Stimulated activated CD8-positive, alpha-beta memory T cell treated with anti-CD3 and anti-CD28 coated beads, Interleukin-15, amount 100 ng/mL, for 1 hour (primary cell): Measurements from ENCODE around the gene TMCO1.
"Not testable (repeated sequence)": the region's sequence is repeated elsewhere in the genome, so short reads cannot be mapped to it uniquely, and the experiment has no call there.

Experiments used
- DNase-seq: peaks from one replicate; pipeline ENCODE4 v3.0.0-alpha.2; 2020; ENCODE audit warnings: low read depth

Gene TMCO1, protein sequence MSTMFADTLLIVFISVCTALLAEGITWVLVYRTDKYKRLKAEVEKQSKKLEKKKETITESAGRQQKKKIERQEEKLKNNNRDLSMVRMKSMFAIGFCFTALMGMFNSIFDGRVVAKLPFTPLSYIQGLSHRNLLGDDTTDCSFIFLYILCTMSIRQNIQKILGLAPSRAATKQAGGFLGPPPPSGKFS

DNA sequence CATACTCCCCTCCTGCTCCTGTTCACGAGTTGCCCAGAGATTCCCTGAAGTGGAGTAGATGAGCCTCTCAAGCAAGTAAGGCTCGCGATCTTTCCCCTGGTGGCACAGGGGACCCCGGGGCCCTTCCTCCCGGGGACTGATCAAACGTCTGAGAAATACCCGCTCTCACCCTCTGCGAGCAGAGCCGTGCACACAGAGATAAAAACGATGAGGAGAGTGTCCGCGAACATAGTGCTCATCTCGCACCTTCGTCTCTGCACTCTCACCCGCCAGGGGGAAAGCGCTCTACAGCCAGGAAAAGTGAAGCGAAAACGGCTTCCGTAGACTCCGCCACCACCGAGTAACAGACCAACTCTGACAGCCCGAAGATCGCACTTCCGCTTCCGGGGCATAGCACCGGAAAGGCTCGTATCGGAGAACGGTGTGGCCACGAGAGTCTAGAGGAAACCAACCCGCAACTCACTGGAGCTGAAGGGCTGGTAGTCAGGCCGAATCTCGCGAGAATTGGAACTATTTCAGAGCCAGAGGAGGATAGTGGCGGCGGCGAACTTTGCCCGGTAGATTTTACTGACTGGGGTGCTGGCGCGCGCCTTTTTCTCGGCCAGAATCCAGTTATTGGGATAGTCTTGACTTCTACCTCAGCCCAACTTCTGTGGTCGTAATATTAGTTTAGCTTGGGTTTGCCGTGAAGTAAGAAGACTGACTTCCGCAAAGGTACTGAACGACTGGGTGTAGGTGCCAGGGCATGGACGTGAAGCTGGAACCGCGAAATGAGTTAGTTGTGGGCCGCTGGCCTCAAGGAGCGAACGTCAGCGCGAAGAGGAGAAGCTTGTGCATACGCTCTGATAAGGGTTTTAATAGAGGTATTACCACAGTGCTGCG is at the start of gene TMCO1:
Gene TMCO1, minus strand, starts transcription at position 356 of the 882 bp plus-strand sequence. Its CDS starts 117 bp downstream, at position 239.
- DNase-seq: peak; percentile 84

DNA sequence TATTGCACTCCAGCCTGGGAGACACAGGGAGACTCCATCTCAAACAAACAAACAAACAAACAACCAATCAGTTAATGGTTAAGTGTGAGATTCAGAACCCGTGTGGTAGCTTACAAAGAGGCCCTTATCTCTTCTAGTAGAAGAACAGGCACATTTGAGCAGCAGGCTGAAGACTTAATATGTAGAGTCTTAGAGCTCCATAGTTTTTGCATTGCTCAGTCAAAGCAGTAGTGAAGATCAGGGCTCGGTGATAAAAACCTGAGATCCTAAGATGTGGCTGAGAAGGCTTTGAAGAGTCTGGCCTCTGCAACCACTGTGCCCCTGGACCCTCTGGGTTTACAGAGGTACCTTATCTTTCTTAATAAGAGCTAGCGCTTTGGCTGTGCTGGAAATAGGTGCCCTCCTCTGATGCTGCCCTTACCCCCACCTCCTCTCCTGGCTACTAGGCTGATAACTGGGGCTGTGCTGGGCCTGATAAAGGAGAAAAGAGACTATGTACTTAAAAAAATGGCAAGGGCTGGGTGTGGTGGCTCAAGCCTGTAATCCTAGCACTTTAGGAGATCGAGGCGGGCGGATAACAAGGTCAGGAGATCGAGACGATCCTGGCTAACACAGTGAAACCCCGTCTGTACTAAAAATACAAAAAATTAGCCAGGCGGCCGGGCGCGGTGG is 48.3 kb upstream of the TMCO1 start:
- no peak for DNase-seq

DNA sequence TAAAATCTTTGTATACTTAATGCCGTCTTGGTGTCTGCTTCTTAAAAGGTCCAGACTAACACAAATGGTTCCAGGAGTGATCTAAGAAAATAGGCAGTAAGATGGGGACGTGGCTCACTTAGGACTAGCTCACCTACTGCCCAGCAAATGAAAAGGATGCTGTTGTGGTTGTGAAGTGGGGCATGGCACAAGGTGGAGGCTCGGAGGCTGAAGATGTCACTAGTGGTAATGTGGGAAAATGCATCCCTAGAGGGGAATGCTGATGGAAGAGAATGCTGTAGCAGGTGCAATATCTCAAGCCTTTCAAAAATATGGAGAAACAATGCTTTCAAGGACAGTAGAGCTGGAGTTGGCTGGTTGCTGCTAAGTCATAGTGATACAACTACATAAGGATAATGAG is 47.5 kb upstream of the TMCO1 start:
- DNase-seq: no peak

DNA sequence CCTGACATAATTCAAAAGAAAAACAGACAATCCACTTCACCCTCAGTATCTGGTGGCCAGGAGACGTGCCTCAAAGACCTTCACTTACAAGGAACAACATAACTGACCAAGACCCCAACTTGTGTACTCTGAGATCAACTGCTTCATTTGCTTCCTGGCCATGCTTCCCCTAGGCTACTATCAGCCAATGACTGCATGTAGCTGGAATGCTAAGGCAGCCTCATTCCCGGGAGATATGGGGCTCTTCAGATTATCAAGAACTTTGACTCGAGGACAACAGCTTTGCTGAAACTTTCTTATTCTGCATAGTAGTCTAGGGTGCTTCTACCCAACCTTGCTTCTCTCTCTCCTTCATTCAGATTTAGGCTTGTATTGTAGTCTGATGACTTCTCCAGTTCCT is 47.1 kb upstream of the TMCO1 start:
- no peak for DNase-seq

DNA sequence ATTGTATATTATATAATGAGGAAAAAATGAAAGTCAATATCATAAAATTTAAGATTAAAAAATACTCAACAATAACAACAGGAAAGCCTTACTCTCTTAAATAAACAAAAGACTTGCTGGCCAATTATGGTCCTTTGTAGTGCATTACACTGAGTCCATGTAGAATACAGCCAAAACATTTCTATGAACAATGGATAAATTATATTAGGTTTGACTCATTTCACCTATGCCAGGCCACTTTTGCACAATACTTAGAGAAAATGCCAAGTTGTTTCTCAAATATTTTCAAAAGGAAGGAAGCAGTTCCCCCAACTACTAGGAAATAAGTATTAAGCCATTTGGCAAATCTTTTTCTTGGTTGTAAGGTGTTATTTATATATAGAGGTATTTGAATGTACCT is 38.9 kb upstream of the TMCO1 start:
- no peak for DNase-seq

DNA sequence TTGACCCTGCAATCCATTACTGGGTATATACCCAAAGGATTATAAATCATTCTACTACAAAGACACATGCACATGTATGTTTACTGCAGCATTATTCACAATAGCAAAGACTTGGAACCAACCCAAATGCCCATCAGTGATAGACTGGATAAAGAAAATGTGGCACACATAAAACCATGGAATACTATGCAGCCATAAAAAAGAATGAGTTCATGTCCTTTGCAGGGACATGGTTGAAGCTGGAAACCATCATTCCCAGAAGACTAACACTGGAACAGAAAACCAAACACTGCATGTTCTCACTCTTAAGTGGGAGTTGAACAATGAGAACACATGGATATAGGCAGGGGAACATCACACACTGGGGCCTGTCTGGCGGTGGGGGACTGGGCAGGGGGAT is 35.8 kb upstream of the TMCO1 start:
- not testable (repeated sequence) for DNase-seq

DNA sequence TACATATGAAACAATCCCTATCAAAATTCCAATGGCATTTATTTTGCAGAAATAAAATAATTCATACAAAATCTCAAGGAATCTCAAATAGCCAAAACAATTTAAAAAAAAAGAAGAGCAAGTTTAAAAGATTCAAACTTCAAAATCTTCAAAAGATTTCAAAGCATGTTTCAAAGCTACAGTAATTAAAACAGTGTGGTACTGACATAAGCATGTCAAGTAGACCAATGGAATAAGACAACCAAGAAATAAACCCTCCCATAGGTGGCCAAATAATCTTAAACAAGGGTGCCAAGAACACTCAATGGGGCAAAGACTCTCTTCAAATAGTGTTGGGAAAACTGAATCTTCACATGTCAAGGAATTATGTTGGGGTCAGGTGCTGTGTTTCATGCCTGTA is 30.7 kb upstream of the TMCO1 start:
- DNase-seq: no peak

DNA sequence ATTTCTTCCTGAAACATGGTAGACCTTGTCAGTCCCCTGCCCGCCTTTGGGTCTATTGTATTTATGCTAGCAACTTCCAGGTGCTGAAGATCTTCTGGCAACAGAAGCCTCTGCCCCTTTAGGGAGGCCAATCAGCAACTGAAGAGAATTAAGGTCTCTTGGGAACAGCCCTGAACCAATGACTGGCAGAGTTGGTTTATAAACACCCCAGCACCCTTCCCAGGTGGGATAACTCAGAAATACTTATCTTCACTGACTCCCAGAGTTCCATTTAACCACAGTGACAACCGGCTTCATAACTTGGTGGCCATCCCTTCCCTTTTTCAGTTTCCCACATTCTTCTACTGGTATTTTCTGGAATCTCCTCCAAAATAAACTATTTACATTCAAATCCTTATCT is 27.2 kb upstream of the TMCO1 start:
- no peak for DNase-seq

DNA sequence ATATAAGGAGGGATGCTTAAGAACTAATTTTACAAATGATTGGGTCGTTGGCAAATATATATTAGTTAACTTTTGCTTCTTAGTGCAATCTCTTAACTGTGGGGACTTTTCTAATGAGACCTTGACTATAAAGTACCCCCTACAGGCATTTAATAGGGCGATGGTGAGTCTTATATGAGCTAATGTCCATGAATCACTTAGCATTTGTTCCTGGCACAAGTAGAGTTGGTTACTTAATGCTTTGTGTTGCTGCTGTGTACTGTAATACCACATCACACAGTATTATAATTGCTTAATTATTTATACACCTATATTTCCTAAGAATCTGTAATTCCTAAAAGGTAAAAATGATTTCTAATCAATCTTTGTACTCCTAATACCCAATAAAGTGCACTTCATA is 25.3 kb upstream of the TMCO1 start:
- DNase-seq: no peak

DNA sequence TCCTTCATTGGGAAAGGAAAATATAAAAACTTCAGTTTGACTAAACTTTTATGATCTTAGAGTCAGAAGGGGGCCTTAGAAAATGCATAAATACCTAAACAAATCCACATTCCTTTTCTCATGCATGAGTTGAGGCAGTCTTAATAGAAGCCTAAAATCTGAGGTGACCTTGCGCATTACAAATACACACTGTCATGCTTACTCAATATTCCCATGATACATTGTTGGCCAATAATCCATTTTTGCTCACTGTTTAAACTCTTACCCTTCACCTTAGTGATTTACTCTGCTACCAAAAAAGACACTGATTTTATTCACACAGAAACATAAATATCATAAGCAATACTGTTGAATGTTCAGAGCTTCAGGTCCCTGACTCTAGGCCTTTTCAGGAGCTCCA is 19.1 kb upstream of the TMCO1 start:
- DNase-seq: no peak

DNA sequence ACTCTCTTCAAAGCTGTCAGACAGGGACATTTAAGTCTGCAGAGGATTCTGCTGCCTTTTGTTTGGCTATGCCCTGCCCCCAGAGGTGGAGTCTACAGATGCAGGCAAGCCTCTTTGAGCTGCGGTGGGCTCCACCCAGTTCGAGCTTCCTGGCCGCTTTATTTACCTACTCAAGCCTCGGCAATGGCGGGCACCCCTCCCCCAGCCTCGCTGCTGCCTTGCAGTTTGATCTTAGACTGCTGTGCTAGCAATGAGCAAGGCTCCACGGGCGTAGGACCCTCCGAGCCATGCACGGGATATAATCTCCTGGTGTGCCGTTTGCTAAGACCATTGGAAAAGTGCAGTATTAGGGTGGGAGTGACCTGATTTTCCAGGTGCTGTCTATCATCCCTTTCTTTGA is 14.9 kb upstream of the TMCO1 start:
- not testable (repeated sequence) for DNase-seq

DNA sequence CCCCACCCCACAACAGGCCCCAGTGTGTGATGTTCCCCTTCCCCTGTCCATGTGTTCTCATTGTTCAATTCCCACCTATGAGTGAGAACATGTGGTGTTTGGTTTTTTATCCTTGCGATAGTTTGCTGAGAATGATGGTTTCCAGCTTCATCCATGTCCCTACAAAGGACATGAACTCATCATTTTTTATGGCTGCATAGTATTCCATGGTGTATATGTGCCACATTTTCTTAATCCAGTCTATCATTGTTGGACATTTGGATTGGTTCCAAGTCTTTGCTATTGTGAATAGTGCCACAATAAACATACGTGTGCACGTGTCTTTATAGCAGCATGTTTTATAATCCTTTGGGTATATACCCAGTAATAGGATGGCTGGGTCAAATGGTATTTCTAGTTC is 9.5 kb upstream of the TMCO1 start:
- DNase-seq: not testable (repeated sequence)

DNA sequence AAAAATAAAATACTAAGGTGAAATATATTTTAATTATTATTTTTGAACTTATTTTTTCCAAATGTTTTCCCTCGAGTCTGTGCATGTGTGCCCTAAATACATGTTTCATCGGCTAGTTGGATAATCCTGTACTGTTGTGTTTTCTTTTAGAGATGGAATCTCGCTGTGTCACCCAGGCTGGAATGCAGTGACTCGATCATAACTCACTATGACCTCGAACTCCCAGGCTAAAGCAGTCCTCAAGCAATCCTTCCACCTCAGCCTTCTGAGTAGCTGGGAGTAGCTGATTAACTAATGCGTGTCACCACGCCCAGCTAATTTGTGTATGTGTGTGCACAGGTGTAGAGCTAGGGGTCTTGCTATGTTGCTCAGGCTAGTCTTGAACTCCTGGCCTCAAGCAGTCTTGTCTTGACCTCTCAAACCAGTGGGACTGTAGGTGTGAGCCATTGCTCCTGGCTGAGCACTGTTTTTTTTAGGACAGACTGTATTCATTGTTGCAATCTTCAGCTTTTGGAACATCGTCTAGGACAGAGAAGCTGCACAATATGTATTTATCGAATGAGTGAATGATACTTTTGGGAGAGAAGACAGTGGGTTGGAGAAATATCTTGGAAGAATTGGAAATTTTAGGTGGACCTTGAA is 4.8 kb upstream of the TMCO1 start:
- DNase-seq: no peak

DNA sequence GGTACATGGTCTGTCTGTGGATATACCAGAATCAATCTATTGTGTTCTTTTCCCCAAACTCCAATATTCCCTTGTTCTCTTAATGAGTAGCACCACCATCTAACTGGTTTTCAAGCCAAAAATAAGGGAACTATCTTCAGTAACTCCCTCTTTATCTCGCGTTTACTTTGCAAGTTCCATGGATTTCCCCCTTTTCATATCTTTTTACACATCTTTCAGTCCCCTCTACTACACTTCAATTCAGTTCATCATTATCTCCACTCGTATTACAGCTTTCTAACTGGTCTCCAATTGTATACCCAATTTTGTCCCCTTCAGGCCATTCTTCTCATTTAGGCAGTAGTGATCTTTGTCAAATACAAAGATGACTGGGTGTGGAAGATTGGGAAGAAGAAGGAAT is 4.1 kb upstream of the TMCO1 start:
- DNase-seq: no peak

DNA sequence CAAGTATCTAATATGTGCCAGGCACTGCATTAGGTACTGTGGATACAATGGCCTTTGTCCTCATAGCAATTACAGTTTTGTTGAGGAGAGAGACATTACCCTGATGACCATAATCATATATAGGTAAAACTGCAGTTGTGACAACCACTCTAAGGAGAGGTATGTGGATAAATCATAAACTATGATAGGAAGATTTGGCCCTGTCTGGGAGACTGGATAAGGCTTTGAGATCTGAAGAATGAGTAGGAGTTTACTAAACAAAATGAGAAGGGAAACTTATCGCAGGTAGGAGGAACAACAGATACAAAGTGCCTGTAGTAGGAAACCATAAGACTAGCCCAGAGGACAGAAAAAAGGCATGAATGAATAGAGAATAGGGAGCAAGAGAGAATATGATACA is 4.4 kb downstream of the TMCO1 start:
- DNase-seq: no peak

DNA sequence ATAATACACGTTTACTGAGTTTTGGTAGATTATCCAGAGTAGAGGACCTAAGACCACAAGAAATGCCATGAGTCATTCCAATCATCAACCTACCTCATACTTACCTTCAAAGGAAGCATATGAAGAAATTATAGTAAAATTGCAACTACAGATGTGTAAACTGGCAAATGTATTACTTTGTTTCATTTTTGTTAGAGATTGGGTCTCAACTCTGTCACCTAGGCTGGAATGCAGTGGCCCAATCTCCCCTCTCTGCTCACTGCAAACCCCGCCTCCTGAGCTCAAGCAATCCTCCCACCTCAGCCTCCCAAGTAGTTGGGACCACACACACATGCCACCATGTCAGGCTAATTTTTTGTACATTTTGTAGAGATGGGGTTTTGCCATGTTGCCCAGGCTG is 5.2 kb downstream of the TMCO1 start:
- DNase-seq: no peak

DNA sequence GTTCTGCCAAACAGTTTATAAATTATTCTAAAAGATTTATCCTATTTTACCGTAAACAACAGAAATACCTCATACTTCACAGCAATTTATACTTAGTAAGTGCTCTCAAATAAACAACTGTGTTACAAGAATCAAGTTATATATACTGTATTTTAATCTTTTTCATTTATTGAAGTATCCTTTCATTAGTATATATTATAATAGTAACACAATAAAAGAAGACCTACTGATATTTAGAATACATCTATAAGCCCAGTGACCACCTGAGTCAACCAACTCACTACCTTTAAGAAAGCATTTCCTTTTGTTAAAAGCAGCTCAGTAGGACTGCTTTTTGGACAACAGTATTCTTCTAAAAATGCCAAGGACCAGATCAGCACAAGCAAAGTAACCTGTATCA is 5.9 kb downstream of the TMCO1 start:
- DNase-seq: no peak

DNA sequence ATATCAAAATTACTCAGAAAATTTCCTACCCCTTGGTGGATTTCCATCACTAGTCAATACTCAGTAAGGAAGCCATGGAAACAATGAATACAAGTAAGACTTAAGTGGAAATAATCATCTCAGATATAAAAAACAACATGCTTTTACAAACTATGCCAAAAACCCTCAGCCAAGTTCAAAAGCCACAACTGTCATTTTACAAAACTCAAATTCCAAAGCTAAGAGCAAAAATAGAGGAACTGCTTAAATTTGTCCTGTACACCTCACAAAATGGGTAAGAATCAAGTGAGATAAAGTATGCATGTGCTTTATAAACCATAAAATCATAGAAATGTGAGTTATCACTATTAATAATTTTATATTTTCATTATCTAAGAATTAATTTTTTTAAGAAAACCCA is 9.6 kb downstream of the TMCO1 start:
- DNase-seq: no peak

DNA sequence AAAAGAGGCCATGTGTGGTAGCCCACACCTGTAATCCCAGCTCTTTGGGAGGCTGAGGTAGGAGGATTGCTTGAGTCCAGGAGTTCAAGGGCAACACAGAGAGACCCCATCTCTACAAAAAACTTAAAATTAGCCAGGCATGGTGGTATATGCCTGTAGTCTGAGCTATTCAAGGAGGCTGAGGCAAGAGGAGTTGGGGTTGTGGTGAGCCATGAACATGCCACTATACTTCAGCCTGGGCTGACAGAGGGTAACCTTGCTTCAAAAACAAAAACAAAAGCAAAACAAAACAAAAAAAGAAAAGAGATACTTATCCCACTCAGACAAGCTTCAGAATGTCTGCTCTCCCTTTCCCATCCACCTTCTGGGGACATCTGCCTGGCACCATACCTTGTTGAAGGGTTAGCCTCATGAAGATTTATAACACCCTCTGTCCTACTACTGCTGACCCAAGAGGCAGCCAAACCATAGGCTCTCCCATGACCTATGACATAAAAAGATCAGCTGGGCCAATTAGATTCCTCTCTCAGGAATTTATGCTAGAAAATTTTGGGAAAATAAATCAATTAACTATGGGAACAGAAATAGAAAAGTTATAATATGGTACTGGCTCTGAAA is 13.2 kb downstream of the TMCO1 start:
- no peak for DNase-seq

DNA sequence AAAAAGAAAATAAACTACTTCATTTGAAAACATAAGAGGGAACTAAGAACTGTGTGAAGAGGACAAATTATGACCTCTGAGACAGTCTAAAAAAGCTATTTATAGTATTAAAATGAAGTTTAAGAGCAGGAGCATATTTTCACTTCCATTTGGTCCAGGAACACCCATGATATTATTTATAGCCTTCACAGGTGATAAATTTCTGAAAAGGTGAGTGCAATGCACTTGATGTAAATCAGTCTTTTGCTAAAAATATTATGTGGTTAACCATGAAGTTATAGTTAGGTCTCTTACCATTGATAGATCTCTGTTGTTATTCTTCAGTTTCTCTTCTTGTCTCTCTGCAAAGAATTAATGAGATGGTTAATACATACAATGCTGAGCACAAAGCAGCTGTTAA is 14.7 kb downstream of the TMCO1 start:
- DNase-seq: no peak

DNA sequence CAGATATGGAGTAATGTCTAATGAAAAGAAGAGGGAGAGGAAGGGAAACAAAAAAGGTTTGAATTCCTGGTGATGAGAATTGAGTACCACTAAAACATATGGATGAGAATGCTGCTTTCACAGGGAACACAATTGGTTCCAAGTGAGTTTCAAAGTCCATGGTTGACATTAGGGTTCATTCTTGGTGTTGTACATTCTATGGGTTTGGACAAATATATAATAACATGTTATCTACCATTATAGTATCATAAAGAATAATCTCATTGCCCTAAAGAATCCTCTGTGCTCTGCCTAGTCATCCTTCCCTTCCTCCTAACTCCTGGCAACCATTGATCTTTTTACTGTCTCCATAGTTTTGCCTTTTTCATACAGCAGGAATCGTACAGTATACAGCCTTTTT is 20.1 kb downstream of the TMCO1 start:
- no peak for DNase-seq
